Liver (tissue), 9 donors: ENCODE results near the gene CCDC137. TPM values are rescaled to one million over a fixed set of nuclear protein-coding genes. Genes with fewer than 3 reads are reported as not detected.

Source experiments
- DNase-seq: peaks from one replicate; pipeline ENCODE4 v3.0.0-alpha.2; 2017; ENCODE audit warnings: low spot score
- H3K27ac ChIP-seq, 2 donors: one replicate each; pipeline ENCODE4 v1.7.0; 2013; ENCODE audit warnings: inconsistent platforms in 2 of 2, low read length in 2 of 2, control low read depth in 1 of 2, low read depth in 1 of 2, mild to moderate bottlenecking in 1 of 2
- H3K27me3 ChIP-seq, 4 donors: one replicate each; pipeline versions ENCODE4 v1.6.1 to v1.7.0; 2013; ENCODE audit warnings: low read length in 3 of 4, inconsistent platforms in 1 of 4, mild to moderate bottlenecking in 1 of 4, moderate library complexity in 1 of 4; ENCODE audit not compliant: control insufficient read depth in 4 of 4, insufficient read depth in 4 of 4
- H3K36me3 ChIP-seq, 4 donors: one replicate each; pipeline versions ENCODE4 v1.6.1 to v1.7.0; 2013; ENCODE audit warnings: low read length in 3 of 4, mild to moderate bottlenecking in 3 of 4, low read depth in 1 of 4, moderate library complexity in 1 of 4; ENCODE audit not compliant: control insufficient read depth in 4 of 4, insufficient read depth in 3 of 4
- H3K4me1 ChIP-seq, 4 donors: one replicate each; pipeline versions ENCODE4 v1.6.1 to v1.7.0; 2013; ENCODE audit warnings: low read length in 3 of 4, mild to moderate bottlenecking in 3 of 4, moderate library complexity in 1 of 4; ENCODE audit not compliant: control insufficient read depth in 4 of 4, insufficient read depth in 4 of 4
- H3K4me3 ChIP-seq, 3 donors: one replicate each; pipeline versions ENCODE4 v1.6.1 to v1.7.0; 2013; ENCODE audit warnings: low read length in 3 of 3, control low read depth in 1 of 3, low read depth in 1 of 3, mild to moderate bottlenecking in 1 of 3
- H3K9ac ChIP-seq, 2 donors: one replicate each; pipeline ENCODE4 v1.7.0; 2013; ENCODE audit warnings: low read length in 2 of 2, mild to moderate bottlenecking in 2 of 2, moderate library complexity in 2 of 2, control low read depth in 1 of 2, low read depth in 1 of 2
- H3K9me3 ChIP-seq, 4 donors: one replicate each; pipeline versions ENCODE4 v1.6.1 to v1.7.0; 2013; ENCODE audit warnings: low read length in 3 of 4; ENCODE audit not compliant: control insufficient read depth in 4 of 4
- EGR1 ChIP-seq, 2 donors: IDR thresholded peaks; 2 replicates each; pipeline ENCODE4 v1.6.1; 2016 to 2018; ENCODE audit warnings: antibody characterized with exemption in 2 of 2, low read depth in 2 of 2
- FOXA1 ChIP-seq: IDR thresholded peaks from 2 replicates; pipeline ENCODE4 v1.6.1; 2016; ENCODE audit warnings: antibody characterized with exemption
- FOXA2 ChIP-seq: IDR thresholded peaks from 2 replicates; pipeline ENCODE4 v1.6.1; 2016; ENCODE audit warnings: antibody characterized with exemption
- GABPA ChIP-seq, 2 donors: IDR thresholded peaks in 1 of 2; conservative IDR thresholded peaks in 1 of 2; 2 replicates each; pipeline ENCODE4 v1.6.1; 2016; ENCODE audit warnings: antibody characterized with exemption in 2 of 2, mild to moderate bottlenecking in 1 of 2, moderate library complexity in 1 of 2
- HNF4A ChIP-seq, 2 donors: conservative IDR thresholded peaks; 2 replicates each; pipeline ENCODE4 v1.6.1; 2016; ENCODE audit warnings: antibody characterized with exemption in 2 of 2, mild to moderate bottlenecking in 2 of 2
- HNF4G ChIP-seq: IDR thresholded peaks from 2 replicates; pipeline ENCODE4 v1.6.1; 2016; ENCODE audit warnings: antibody characterized with exemption
- JUND ChIP-seq, 2 donors: IDR thresholded peaks; 2 replicates each; pipeline ENCODE4 v1.6.1; 2016; ENCODE audit warnings: antibody characterized with exemption in 2 of 2
- NR2F2 ChIP-seq: IDR thresholded peaks from 2 replicates; pipeline ENCODE4 v1.6.1; 2016; ENCODE audit warnings: antibody characterized with exemption
- RAD21 ChIP-seq, 2 donors: IDR thresholded peaks; 2 replicates each; pipeline ENCODE4 v1.6.1; 2016; ENCODE audit warnings: antibody characterized with exemption in 2 of 2, mild to moderate bottlenecking in 2 of 2
- RXRA ChIP-seq, 2 donors: IDR thresholded peaks; 2 replicates each; pipeline ENCODE4 v1.6.1; 2017 to 2018; ENCODE audit warnings: antibody characterized with exemption in 2 of 2, mild to moderate bottlenecking in 1 of 2
- SP1 ChIP-seq: IDR thresholded peaks from 2 replicates; pipeline ENCODE4 v1.6.1; 2018; ENCODE audit warnings: antibody characterized with exemption, mild to moderate bottlenecking
- TAF1 ChIP-seq: conservative IDR thresholded peaks from 2 replicates; pipeline ENCODE4 v1.6.1; 2016; ENCODE audit warnings: antibody characterized with exemption, mild to moderate bottlenecking
- YY1 ChIP-seq: IDR thresholded peaks from 2 replicates; pipeline ENCODE4 v1.6.1; 2016; ENCODE audit warnings: antibody characterized with exemption, mild to moderate bottlenecking
- WGBS: extraction: QIAGEN DNeasy Blood & Tissue Kit; methylation state at CpG from one replicate; pipeline ENCODE4 v1.1.7; 2013; 5-methylcytosine and 5-hydroxymethylcytosine counted together
- polyA plus RNA-seq, 2 donors: library from polyadenylated mRNA; stranded (reverse) in 1 of 2; unstranded in 1 of 2; fragments of 200-250 nt in 1 of 2; fragments of >200 nt in 1 of 2; fragmentation: Nextera tagmentation in 1 of 2; extraction: Ambion mirVana in 1 of 2; gene quantifications; one replicate each; pipeline versions ENCODE4 v1.2.1 to v1.2.3, GENCODE V29; 2013 to 2015
- total RNA-seq, 2 donors: library from RNA; depleted of rRNA; stranded (reverse); fragments of >200 nt; gene quantifications; one replicate each; pipeline ENCODE4 v1.2.3, GENCODE V29; 2014
- TF ChIP-seq, protein P1 (sequence below): fragments of 150-350 bp; IDR thresholded peaks from 2 replicates; pipeline ENCODE4 v1.5.1; 2017; ENCODE audit warnings: improper control_type of control experiment, low read depth, low read length; ENCODE audit not compliant: missing input control
- TF ChIP-seq, protein P2 (sequence below): IDR thresholded peaks from 2 replicates; pipeline ENCODE4 v1.6.1; 2016; ENCODE audit warnings: antibody characterized with exemption, mild to moderate bottlenecking
- TF ChIP-seq, protein P3 (sequence below): IDR thresholded peaks from 2 replicates; pipeline ENCODE4 v1.6.1; 2016; ENCODE audit warnings: antibody characterized with exemption
- TF ChIP-seq, protein P4 (sequence below): IDR thresholded peaks from 2 replicates; pipeline ENCODE4 v1.6.1; 2016; ENCODE audit warnings: antibody characterized with exemption
- TF ChIP-seq, protein P5 (sequence below): IDR thresholded peaks from 2 replicates; pipeline ENCODE4 v1.6.1; 2016; ENCODE audit warnings: antibody characterized with exemption
- donor health status: healthy.
- donor health status: healthy.
- donor health status: healthy.
- donor health status: healthy.
- donor health status: healthy.

CCDC137 gene, protein sequence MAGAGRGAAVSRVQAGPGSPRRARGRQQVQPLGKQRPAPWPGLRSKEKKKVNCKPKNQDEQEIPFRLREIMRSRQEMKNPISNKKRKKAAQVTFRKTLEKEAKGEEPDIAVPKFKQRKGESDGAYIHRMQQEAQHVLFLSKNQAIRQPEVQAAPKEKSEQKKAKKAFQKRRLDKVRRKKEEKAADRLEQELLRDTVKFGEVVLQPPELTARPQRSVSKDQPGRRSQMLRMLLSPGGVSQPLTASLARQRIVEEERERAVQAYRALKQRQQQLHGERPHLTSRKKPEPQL
- total RNA-seq = 1 to 10 TPM; 4.3 to 4.8 TPM
- polyA plus RNA-seq = 1 to 10 TPM; 5.7 to 6.9 TPM

DNA sequence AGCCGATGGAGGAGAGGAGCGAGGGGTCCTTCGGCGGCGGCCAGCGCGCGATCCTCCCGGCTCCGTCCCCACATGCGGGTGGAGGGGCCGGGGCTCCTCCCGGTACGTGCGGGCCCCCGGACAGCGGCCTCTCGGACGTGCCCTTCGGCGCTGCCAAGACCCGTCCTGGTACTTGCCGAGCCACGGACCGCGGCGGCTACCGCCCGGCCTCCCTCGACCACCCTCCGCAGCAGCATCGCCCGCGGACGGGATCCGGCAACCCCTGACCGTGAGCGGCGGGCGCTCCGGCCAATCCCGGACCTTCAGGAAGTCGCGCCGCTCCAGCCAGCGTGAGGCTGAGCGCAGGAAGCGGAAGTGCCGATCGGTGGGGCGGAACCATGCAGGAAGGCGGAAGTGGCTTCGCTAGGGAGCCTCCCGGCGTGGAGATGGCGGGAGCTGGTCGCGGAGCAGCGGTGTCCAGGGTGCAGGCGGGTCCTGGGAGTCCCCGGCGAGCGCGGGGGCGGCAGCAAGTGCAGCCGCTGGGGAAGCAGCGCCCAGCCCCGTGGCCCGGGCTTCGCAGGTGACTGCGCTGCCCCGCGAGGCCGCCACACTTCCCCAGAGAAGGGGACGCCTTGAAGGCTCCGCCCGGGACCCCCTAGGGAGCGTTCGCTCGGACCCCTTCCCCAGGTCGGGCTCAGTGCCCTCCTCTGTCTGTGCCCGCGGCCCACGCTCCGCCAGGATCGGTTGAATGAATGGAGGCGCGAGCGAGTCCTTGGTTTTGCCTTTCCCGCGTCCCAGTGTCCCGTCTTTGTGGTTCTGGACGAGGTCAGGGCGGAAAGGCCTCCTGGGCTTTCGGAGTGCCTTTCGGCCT, at the start of gene CCDC137, which contains the start of gene OXLD1:
Gene CCDC137, plus strand, starts transcription at position 396 of the 850 bp plus-strand sequence. Its CDS starts 30 bp downstream, at position 426.
Gene OXLD1, minus strand, starts transcription at position 264 of the 850 bp plus-strand sequence. Its CDS starts 28 bp downstream, at position 236.
- Histone ChIP-seq H3K27me3 (no peaks in the 10 kb centered on the region), H3K9ac (peak within 1 kb of the TSS; percentile 26 to 95), H3K4me1 (peaks cover 11 to 25% (median 18%) of the 10 kb centered on the region in 4 donors), H3K36me3 (peaks cover 0 to 18% (median 7%) of the 10 kb centered on the region in 4 donors), H3K27ac (peak within 1 kb of the TSS; percentile 49 to 81), H3K4me3 (peak within 1 kb of the TSS; percentile 85 to 91 (median 89)), H3K9me3 (no peaks in the 10 kb centered on the region)
- under 1% methylated on average over 96 of the region's 96 CpGs for WGBS
- DNase-seq = peak; percentile 95
- TF ChIP-seq RXRA (IDR thresholded peaks at IDR 0.05) (no peak), SP1 (peak; percentile 73), TAF1 (no peak), RAD21 (IDR thresholded peaks at IDR 0.05) (no peak), YY1 (peak; percentile 42), GABPA (IDR thresholded peaks at IDR 0.05 in 1 of 2, conservative IDR thresholded peaks at IDR 0.05 in 1 of 2) (peak; percentile 90 to 97), FOXA1 (no peak), FOXA2 (no peak), JUND (IDR thresholded peaks at IDR 0.05) (no peak), NR2F2 (no peak), HNF4A (conservative IDR thresholded peaks at IDR 0.05) (no peak), HNF4G (no peak), EGR1 (IDR thresholded peaks at IDR 0.05; ENCODE audit: low read depth in 2 of 2) (peak in 1 of 2 donors; percentile 30)
- TF ChIP-seq, protein P1, sequence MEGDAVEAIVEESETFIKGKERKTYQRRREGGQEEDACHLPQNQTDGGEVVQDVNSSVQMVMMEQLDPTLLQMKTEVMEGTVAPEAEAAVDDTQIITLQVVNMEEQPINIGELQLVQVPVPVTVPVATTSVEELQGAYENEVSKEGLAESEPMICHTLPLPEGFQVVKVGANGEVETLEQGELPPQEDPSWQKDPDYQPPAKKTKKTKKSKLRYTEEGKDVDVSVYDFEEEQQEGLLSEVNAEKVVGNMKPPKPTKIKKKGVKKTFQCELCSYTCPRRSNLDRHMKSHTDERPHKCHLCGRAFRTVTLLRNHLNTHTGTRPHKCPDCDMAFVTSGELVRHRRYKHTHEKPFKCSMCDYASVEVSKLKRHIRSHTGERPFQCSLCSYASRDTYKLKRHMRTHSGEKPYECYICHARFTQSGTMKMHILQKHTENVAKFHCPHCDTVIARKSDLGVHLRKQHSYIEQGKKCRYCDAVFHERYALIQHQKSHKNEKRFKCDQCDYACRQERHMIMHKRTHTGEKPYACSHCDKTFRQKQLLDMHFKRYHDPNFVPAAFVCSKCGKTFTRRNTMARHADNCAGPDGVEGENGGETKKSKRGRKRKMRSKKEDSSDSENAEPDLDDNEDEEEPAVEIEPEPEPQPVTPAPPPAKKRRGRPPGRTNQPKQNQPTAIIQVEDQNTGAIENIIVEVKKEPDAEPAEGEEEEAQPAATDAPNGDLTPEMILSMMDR = no peak
- TF ChIP-seq, protein P2, sequence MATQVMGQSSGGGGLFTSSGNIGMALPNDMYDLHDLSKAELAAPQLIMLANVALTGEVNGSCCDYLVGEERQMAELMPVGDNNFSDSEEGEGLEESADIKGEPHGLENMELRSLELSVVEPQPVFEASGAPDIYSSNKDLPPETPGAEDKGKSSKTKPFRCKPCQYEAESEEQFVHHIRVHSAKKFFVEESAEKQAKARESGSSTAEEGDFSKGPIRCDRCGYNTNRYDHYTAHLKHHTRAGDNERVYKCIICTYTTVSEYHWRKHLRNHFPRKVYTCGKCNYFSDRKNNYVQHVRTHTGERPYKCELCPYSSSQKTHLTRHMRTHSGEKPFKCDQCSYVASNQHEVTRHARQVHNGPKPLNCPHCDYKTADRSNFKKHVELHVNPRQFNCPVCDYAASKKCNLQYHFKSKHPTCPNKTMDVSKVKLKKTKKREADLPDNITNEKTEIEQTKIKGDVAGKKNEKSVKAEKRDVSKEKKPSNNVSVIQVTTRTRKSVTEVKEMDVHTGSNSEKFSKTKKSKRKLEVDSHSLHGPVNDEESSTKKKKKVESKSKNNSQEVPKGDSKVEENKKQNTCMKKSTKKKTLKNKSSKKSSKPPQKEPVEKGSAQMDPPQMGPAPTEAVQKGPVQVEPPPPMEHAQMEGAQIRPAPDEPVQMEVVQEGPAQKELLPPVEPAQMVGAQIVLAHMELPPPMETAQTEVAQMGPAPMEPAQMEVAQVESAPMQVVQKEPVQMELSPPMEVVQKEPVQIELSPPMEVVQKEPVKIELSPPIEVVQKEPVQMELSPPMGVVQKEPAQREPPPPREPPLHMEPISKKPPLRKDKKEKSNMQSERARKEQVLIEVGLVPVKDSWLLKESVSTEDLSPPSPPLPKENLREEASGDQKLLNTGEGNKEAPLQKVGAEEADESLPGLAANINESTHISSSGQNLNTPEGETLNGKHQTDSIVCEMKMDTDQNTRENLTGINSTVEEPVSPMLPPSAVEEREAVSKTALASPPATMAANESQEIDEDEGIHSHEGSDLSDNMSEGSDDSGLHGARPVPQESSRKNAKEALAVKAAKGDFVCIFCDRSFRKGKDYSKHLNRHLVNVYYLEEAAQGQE = no peak
- TF ChIP-seq, protein P3, sequence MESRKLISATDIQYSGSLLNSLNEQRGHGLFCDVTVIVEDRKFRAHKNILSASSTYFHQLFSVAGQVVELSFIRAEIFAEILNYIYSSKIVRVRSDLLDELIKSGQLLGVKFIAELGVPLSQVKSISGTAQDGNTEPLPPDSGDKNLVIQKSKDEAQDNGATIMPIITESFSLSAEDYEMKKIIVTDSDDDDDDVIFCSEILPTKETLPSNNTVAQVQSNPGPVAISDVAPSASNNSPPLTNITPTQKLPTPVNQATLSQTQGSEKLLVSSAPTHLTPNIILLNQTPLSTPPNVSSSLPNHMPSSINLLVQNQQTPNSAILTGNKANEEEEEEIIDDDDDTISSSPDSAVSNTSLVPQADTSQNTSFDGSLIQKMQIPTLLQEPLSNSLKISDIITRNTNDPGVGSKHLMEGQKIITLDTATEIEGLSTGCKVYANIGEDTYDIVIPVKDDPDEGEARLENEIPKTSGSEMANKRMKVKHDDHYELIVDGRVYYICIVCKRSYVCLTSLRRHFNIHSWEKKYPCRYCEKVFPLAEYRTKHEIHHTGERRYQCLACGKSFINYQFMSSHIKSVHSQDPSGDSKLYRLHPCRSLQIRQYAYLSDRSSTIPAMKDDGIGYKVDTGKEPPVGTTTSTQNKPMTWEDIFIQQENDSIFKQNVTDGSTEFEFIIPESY = no peak
- TF ChIP-seq, protein P4, sequence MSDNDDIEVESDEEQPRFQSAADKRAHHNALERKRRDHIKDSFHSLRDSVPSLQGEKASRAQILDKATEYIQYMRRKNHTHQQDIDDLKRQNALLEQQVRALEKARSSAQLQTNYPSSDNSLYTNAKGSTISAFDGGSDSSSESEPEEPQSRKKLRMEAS = no peak
- TF ChIP-seq, protein P5, sequence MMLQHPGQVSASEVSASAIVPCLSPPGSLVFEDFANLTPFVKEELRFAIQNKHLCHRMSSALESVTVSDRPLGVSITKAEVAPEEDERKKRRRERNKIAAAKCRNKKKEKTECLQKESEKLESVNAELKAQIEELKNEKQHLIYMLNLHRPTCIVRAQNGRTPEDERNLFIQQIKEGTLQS = no peak
